B cell (primary cell): ENCODE results near the gene NYAP1. TPM values are rescaled to one million over a fixed set of nuclear protein-coding genes. Genes with fewer than 3 reads are reported as not detected.

Source experiments
- ATAC-seq: fragments of 200-7000 bp; cut with Tn5 transposase; one replicate; pipeline ENCODE4 v1.10.0; 2021; ENCODE audit warnings: low read depth, mild to moderate bottlenecking, moderate number of reproducible peaks, moderate library complexity
- CTCF ChIA-PET: fragments of 350-600 bp; sonication (Branson Sonifier 250); formaldehyde crosslinking; loops from one replicate; lab custom pipeline; 2021; ENCODE audit warnings: antibody characterized with exemption, inconsistent platforms; lab: Charles Lee
- POLR2A ChIA-PET: fragments of 350-600 bp; sonication (Branson Sonifier 250); formaldehyde crosslinking; loops from one replicate; lab custom pipeline; 2021; ENCODE audit warnings: antibody characterized with exemption; lab: Charles Lee
- DNase-seq: peaks from one replicate; pipeline ENCODE4 v3.0.0; 2013
- H2AFZ ChIP-seq: 2 replicates; pipeline ENCODE4 v1.6.1; 2012; ENCODE audit warnings: mild to moderate bottlenecking, low read depth, low read length; ENCODE audit not compliant: insufficient read depth, poor library complexity, severe bottlenecking
- H3K27ac ChIP-seq, 2 donors: 1 replicate in 1 of 2; 2 replicates in 1 of 2; pipeline ENCODE4 v1.5.1; 2012 to 2013; ENCODE audit warnings: low read length in 2 of 2, mild to moderate bottlenecking in 2 of 2, moderate library complexity in 1 of 2
- H3K27me3 ChIP-seq, 4 experiments: fragments of 200-600 bp in 1 of 4; sonication (generic) in 1 of 4; replicated peaks in 1 of 4; 1 replicate in 2 of 4; 2 replicates in 2 of 4; pipeline versions ENCODE4 v1.6.1 to v1.7.0; 2013 to 2016; ENCODE audit warnings: low read length in 3 of 4, mild to moderate bottlenecking in 2 of 4, mixed read lengths in 1 of 4, moderate library complexity in 1 of 4; ENCODE audit not compliant: insufficient read depth in 4 of 4, control insufficient read depth in 3 of 4; ENCODE audit errors: control extremely low read depth in 1 of 4
- H3K36me3 ChIP-seq, 2 experiments: replicated peaks in 1 of 2; 1 replicate in 1 of 2; 2 replicates in 1 of 2; pipeline versions ENCODE4 v1.6.1 to v1.7.1; 2013; ENCODE audit warnings: low read length in 1 of 2; ENCODE audit not compliant: insufficient read depth in 2 of 2, control insufficient read depth in 1 of 2; ENCODE audit errors: control extremely low read depth in 1 of 2, extremely low read depth in 1 of 2
- H3K4me1 ChIP-seq, 2 donors: fragments of 200-600 bp in 1 of 2; sonication (generic) in 1 of 2; 1 replicate in 1 of 2; 2 replicates in 1 of 2; pipeline versions ENCODE4 v1.5.1 to v1.6.1; 2013 to 2017; ENCODE audit warnings: low read length in 2 of 2; ENCODE audit not compliant: control insufficient read depth in 2 of 2, insufficient read depth in 2 of 2
- H3K4me2 ChIP-seq: replicated peaks from 2 replicates; pipeline ENCODE3; 2012; ENCODE audit warnings: mild to moderate bottlenecking, low read depth, low read length; ENCODE audit not compliant: poor library complexity, severe bottlenecking
- H3K4me3 ChIP-seq, 5 experiments: fragments of 200-600 bp in 1 of 5; sonication (generic) in 1 of 5; 1 replicate in 3 of 5; 2 replicates in 2 of 5; pipeline versions ENCODE4 v1.5.1 to v1.7.0; 2011 to 2016; ENCODE audit warnings: low read length in 4 of 5, mild to moderate bottlenecking in 4 of 5, low read depth in 2 of 5, control low read depth in 1 of 5, moderate library complexity in 1 of 5; ENCODE audit not compliant: insufficient read depth in 1 of 5; ENCODE audit errors: control extremely low read depth in 1 of 5, extremely low read depth in 1 of 5
- H3K79me2 ChIP-seq: fragments of 200-600 bp; sonication (generic); one replicate; pipeline ENCODE4 v1.6.0; 2016; ENCODE audit warnings: low read length; ENCODE audit not compliant: control insufficient read depth, insufficient read depth
- H3K9ac ChIP-seq: fragments of 200-600 bp; sonication (generic); 2 replicates; pipeline ENCODE4 v1.6.1; 2017; ENCODE audit warnings: mild to moderate bottlenecking, low read length, moderate library complexity
- H3K9me3 ChIP-seq, 3 donors: one replicate each; pipeline versions ENCODE4 v1.6.1 to v1.7.1; 2013; ENCODE audit warnings: low read length in 2 of 3; ENCODE audit not compliant: control insufficient read depth in 2 of 3, insufficient read depth in 1 of 3; ENCODE audit errors: control extremely low read depth in 1 of 3
- H4K20me1 ChIP-seq: 2 replicates; pipeline ENCODE4 v1.6.0; 2012; ENCODE audit warnings: mild to moderate bottlenecking, low read length; ENCODE audit not compliant: insufficient read depth, control insufficient read depth, poor library complexity, severe bottlenecking
- H3K27ac Mint-ChIP-seq: one replicate; pipeline ENCODE4 v1.8.0; 2021; ENCODE audit warnings: mixed read lengths
- H3K27me3 Mint-ChIP-seq: one replicate; pipeline ENCODE4 v1.8.0; 2021; ENCODE audit warnings: mixed read lengths
- H3K4me1 Mint-ChIP-seq: one replicate; pipeline ENCODE4 v1.8.0; 2021; ENCODE audit warnings: mixed read lengths
- H3K4me3 Mint-ChIP-seq: one replicate; pipeline ENCODE4 v1.8.0; 2021; ENCODE audit warnings: mixed read lengths
- H3K9me3 Mint-ChIP-seq: one replicate; pipeline ENCODE4 v1.8.0; 2022; ENCODE audit warnings: mixed read lengths; ENCODE audit not compliant: insufficient read depth
- CTCF ChIP-seq: fragments of 200-600 bp; IDR thresholded peaks from one replicate; pipeline ENCODE4 v1.8.0; 2022; ENCODE audit warnings: antibody characterized with exemption, mild to moderate bottlenecking
- EZH2 ChIP-seq: IDR thresholded peaks from 2 replicates; pipeline ENCODE4 v1.6.1; 2012; ENCODE audit warnings: borderline replicate concordance, low read depth, mild to moderate bottlenecking, moderate library complexity, low read length; ENCODE audit not compliant: insufficient read depth, poor library complexity, severe bottlenecking
- WGBS: methylation state at CpG from one replicate; pipeline ENCODE4 v1.1.5; 2013; ENCODE audit warnings: missing lambda C conversion rate; ENCODE audit not compliant: insufficient coverage; 5-methylcytosine and 5-hydroxymethylcytosine counted together
- intact Hi-C: fragments of 100-400 bp; cut with micrococcal nuclease; formaldehyde crosslinking; loops from one replicate; pipeline ENCODE4 v1.10.0; 2022
- polyA plus RNA-seq: library from polyadenylated mRNA; depleted of rRNA; stranded (reverse); fragments of >200 nt; gene quantifications from 2 replicates; pipeline ENCODE4 v1.2.3, GENCODE V29; 2012
- total RNA-seq, 2 donors: library from RNA; stranded (reverse); fragments of 120-200 nt in 1 of 2; gene quantifications; 1 replicate in 1 of 2; 2 replicates in 1 of 2; pipeline versions ENCODE4 v1.2.3 to v1.2.4, GENCODE V29; 2013 to 2022

NYAP1 gene
- total and polyA plus RNA-seq, 2 donors (not counting 1 experiment from before 2014, with no cell fraction given), result 0.06 TPM; not detected in 1

- ChIA-PET POLR2A (interaction anchor here (0.7 to 1.6 kb wide), 4 partner anchors 10 to 166 kb away, joined by 3 to 9 read pairs (median 5); partner anchors contain the start of genes FBXO24 and POP7), CTCF (interaction anchor here (0.7 to 2.9 kb wide), 6 partner anchors 10 to 152 kb away, joined by 3 to 17 read pairs (median 4); no protein-coding TSS in a partner anchor)
- H3K9ac ChIP-seq, result peak overlapping the region; percentile 82
- no peak overlapping the region for H3K27ac Mint-ChIP-seq
- no peaks in the 10 kb centered on the region for H3K27me3 ChIP-seq
- no peak overlapping the region for H3K27ac ChIP-seq
- peaks cover 45% of the 10 kb centered on the region for H3K79me2 ChIP-seq
- no peak for DNase-seq
- H3K4me3 Mint-ChIP-seq, result peak overlapping the region; percentile 91
- H3K4me3 ChIP-seq, result peak overlapping the region in 4 of 5 experiments; percentile 62 to 84 (median 77)
- under 1% methylated on average over 38 of the region's 44 CpGs for WGBS
- H3K4me1 Mint-ChIP-seq, result peaks cover 43% of the 10 kb centered on the region
- H4K20me1 ChIP-seq, result no peaks in the 10 kb centered on the region
- no peak for TF ChIP-seq EZH2
- TF ChIP-seq CTCF, result no peak
- ATAC-seq, result no peak
- H3K36me3 ChIP-seq, result no peaks in the 10 kb centered on the region
- intact Hi-C loops, result loop anchor here (1.0 to 2.0 kb wide), 9 partner anchors 11 to 313 kb away; partner anchors contain the start of genes FBXO24, GNB2, LRCH4 and MEPCE
- H3K27me3 Mint-ChIP-seq, result no peaks in the 10 kb centered on the region
- H2AFZ ChIP-seq, result peak overlapping the region; percentile 97
- H3K4me2 ChIP-seq, result peak overlapping the region; percentile 88
- H3K9me3 ChIP-seq, result no peaks in the 10 kb centered on the region
- H3K4me1 ChIP-seq, result peaks cover 14 to 23% of the 10 kb centered on the region in 2 donors
- no peaks in the 10 kb centered on the region for H3K9me3 Mint-ChIP-seq
Measured at GRCh38 chr7:100539436-100540006, 55.8 kb downstream of the NYAP1 start.
